Measurements from ENCODE around the gene DEGS2. TPM values are rescaled to one million over a fixed set of nuclear protein-coding genes. Genes with fewer than 3 reads are reported as not detected.

Gene DEGS2
- total RNA-seq, 1 experiment from 2014 or later: 1.8 TPM

GRCh38 chr14:100148837-100149731 is 10.4 kb downstream of the DEGS2 start:
- H4K20me1 ChIP-seq (ENCODE audit: insufficient read depth): no peaks in the 10 kb centered on the region
- no peak for DNase-seq (ENCODE audit: low read depth, low spot score)
- no peaks in the 10 kb centered on the region for H3K27me3 ChIP-seq (ENCODE audit: insufficient read depth, low read length)
- H3K9me2 ChIP-seq (ENCODE audit: insufficient read depth): no peaks in the 10 kb centered on the region
- no peak overlapping the region for H2AFZ ChIP-seq (ENCODE audit: low read depth, low read length, poor library complexity, severe bottlenecking)
- H3K27ac ChIP-seq (ENCODE audit: low read depth, low read length): no peak overlapping the region
- no peak overlapping the region for H3K4me2 ChIP-seq (ENCODE audit: low read length)
- ChIA-PET RAD21 (ENCODE audit: low non-redundant PET in 1 of 2, low total read pairs in 2 of 2, uncharacterized antibody in 2 of 2, unreplicated experiment in 2 of 2) (no interaction called here), CTCF (no interaction called here), POLR2A (no interaction called here)
- no peaks in the 10 kb centered on the region for H3K36me3 ChIP-seq (ENCODE audit: control insufficient read depth in 1 of 2, insufficient read depth in 2 of 2, low read length in 2 of 2)
- no peak overlapping the region for H3K4me3 ChIP-seq (replicated peaks in 1 of 2; ENCODE audit: low read depth in 1 of 2, low read length in 2 of 2)
- no peak overlapping the region for H3K9ac ChIP-seq (ENCODE audit: low read length)
- H3K4me1 ChIP-seq (ENCODE audit: control insufficient read depth in 1 of 2, insufficient read depth in 2 of 2, low read length in 2 of 2): no peaks in the 10 kb centered on the region; a peak in 1 of 4 replicates
- H3K79me2 ChIP-seq (ENCODE audit: insufficient read depth, low read length): no peaks in the 10 kb centered on the region
- no TSS peak for BruUV-seq (replicated peaks)
- peaks cover 0 to under 1% of the 10 kb centered on the region in 2 experiments; a peak in 1 of 4 replicates for H3K9me3 ChIP-seq (ENCODE audit: control insufficient read depth in 1 of 2, insufficient read depth in 1 of 2, low read depth in 1 of 2, low read length in 2 of 2)
- ATAC-seq: no peak
- intact Hi-C loops (cut with micrococcal nuclease): no loop called here
- TF ChIP-seq ATF3 (IDR thresholded peaks at IDR 0.05) (no peak), EZH2phosphoT487 (IDR thresholded peaks at IDR 0.05; ENCODE audit: borderline replicate concordance) (no peak), CTCF (IDR thresholded peaks at IDR 0.05 in 2 of 3, conservative IDR thresholded peaks at IDR 0.05 in 1 of 3; ENCODE audit: borderline replicate concordance in 1 of 3, insufficient read depth in 1 of 3, low read depth in 2 of 3, low read length in 2 of 3) (no peak), EZH2 (IDR thresholded peaks at IDR 0.05) (no peak), SRF (IDR thresholded peaks at IDR 0.05; ENCODE audit: low read depth) (no peak), REST (IDR thresholded peaks at IDR 0.05; ENCODE audit: low read depth) (no peak), EGR1 (IDR thresholded peaks at IDR 0.05; ENCODE audit: low read depth) (no peak), POLR2AphosphoS5 (IDR thresholded peaks at IDR 0.05; ENCODE audit: low read depth, low read length) (no peak), RAD21 (IDR thresholded peaks at IDR 0.05; ENCODE audit: low read depth) (no peak)
